Hepatocyte (in vitro differentiated cells): Measurements from ENCODE around the gene ACAN. TPM values are rescaled to one million over a fixed set of nuclear protein-coding genes. Genes with fewer than 3 reads are reported as not detected.

Experiments used
- DNase-seq: peaks from one replicate; pipeline ENCODE4 v3.0.0-alpha.2; 2016; ENCODE audit warnings: low spot score
- H2AFZ ChIP-seq: fragments of 200-600 bp; sonication (generic); 2 replicates; pipeline ENCODE4 v1.6.0; 2016; ENCODE audit warnings: antibody characterized with exemption, mild to moderate bottlenecking
- H3K27ac ChIP-seq: fragments of 200-600 bp; sonication (generic); 2 replicates; pipeline ENCODE4 v1.5.1; 2016; ENCODE audit warnings: mild to moderate bottlenecking
- H3K27me3 ChIP-seq: fragments of 200-600 bp; sonication (generic); 2 replicates; pipeline ENCODE4 v1.6.1; 2016
- H3K36me3 ChIP-seq: fragments of 200-600 bp; sonication (generic); replicated peaks from 2 replicates; pipeline ENCODE4 v1.5.1; 2016; ENCODE audit warnings: low read depth; ENCODE audit not compliant: insufficient read depth
- H3K4me1 ChIP-seq: fragments of 200-600 bp; sonication (generic); 2 replicates; pipeline ENCODE4 v1.5.1; 2016; ENCODE audit warnings: mild to moderate bottlenecking, moderate library complexity; ENCODE audit not compliant: insufficient read depth
- H3K4me2 ChIP-seq: fragments of 200-600 bp; sonication (generic); 2 replicates; pipeline ENCODE4 v1.6.0; 2016
- H3K4me3 ChIP-seq: fragments of 200-600 bp; sonication (generic); 2 replicates; pipeline ENCODE4 v1.5.1; 2016; ENCODE audit warnings: mild to moderate bottlenecking
- H3K79me2 ChIP-seq: fragments of 200-600 bp; sonication (generic); 2 replicates; pipeline ENCODE4 v1.6.0; 2017; ENCODE audit warnings: mild to moderate bottlenecking
- H3K9me2 ChIP-seq: fragments of 200-600 bp; sonication (generic); replicated peaks from 2 replicates; pipeline ENCODE4 v1.6.0; 2017; ENCODE audit warnings: mild to moderate bottlenecking; ENCODE audit not compliant: insufficient read depth
- H3K9me3 ChIP-seq: fragments of 200-600 bp; sonication (generic); 2 replicates; pipeline ENCODE4 v1.5.1; 2016; ENCODE audit warnings: low read depth, mild to moderate bottlenecking
- H4K20me1 ChIP-seq: fragments of 200-600 bp; sonication (generic); 2 replicates; pipeline ENCODE4 v1.6.0; 2016; ENCODE audit warnings: mild to moderate bottlenecking; ENCODE audit not compliant: insufficient read depth, poor library complexity, severe bottlenecking
- CTCF ChIP-seq: fragments of 200-600 bp; sonication (generic); IDR thresholded peaks from 2 replicates; pipeline ENCODE4 v1.5.1; 2016; ENCODE audit warnings: antibody characterized with exemption, mild to moderate bottlenecking; ENCODE audit not compliant: poor library complexity
- EZH2 ChIP-seq: fragments of 200-600 bp; sonication (generic); IDR thresholded peaks from 2 replicates; pipeline ENCODE4 v1.6.1; 2016; ENCODE audit warnings: antibody characterized with exemption, mild to moderate bottlenecking, borderline replicate concordance
- EZH2phosphoT487 ChIP-seq: fragments of 200-600 bp; sonication (generic); IDR thresholded peaks from one replicate; pipeline ENCODE4 v1.6.1; 2018; ENCODE audit warnings: antibody characterized with exemption, mild to moderate bottlenecking, low read depth, moderate library complexity; ENCODE audit not compliant: unreplicated experiment, severe bottlenecking
- WGBS: methylation state at CpG from one replicate; pipeline ENCODE4 v1.1.6; 2016; ENCODE audit warnings: low lambda C conversion rate; ENCODE audit errors: missing lambda C conversion rate; 5-methylcytosine and 5-hydroxymethylcytosine counted together
- polyA plus RNA-seq: library from polyadenylated mRNA; unstranded; fragments of >200 nt; fragmentation: Nextera tagmentation; extraction: Ambion mirVana; gene quantifications from 2 replicates; pipeline ENCODE4 v1.2.1, GENCODE V29; 2016
- total RNA-seq: library from RNA; depleted of rRNA; stranded (reverse); fragments of >200 nt; gene quantifications from 2 replicates; pipeline ENCODE4 v1.2.3, GENCODE V29; 2014

Gene ACAN
- total and polyA plus RNA-seq, 2 experiments from 2014 or later = 0.20 to 0.34 TPM

- H3K9me2 ChIP-seq = no peaks in the 10 kb centered on the region
- H2AFZ ChIP-seq = no peak overlapping the region
- no peaks in the 10 kb centered on the region for H3K4me1 ChIP-seq
- no peak for TF ChIP-seq CTCF
- TF ChIP-seq EZH2 = no peak
- TF ChIP-seq EZH2phosphoT487 = no peak
- H3K9me3 ChIP-seq = no peaks in the 10 kb centered on the region
- 90% methylated on average over 1 of the region's 1 CpG for WGBS
- H3K4me2 ChIP-seq = no peak overlapping the region
- H3K79me2 ChIP-seq = no peaks in the 10 kb centered on the region
- no peak for DNase-seq
- H3K4me3 ChIP-seq = no peak overlapping the region
- no peaks in the 10 kb centered on the region for H3K36me3 ChIP-seq
- H3K27me3 ChIP-seq = peaks cover 20% of the 10 kb centered on the region
- H4K20me1 ChIP-seq = no peaks in the 10 kb centered on the region
- no peak overlapping the region for H3K27ac ChIP-seq
These were observed 11.6 kb upstream of the ACAN start for GRCh38 chr15:88791637-88792036.

GRCh38 chr15:88792342-88793282 is 10.6 kb upstream of the ACAN start:
- no peak overlapping the region for H2AFZ ChIP-seq
- no peaks in the 10 kb centered on the region for H3K36me3 ChIP-seq
- H3K4me1 ChIP-seq = no peaks in the 10 kb centered on the region
- H3K79me2 ChIP-seq = no peaks in the 10 kb centered on the region
- H4K20me1 ChIP-seq = no peaks in the 10 kb centered on the region
- TF ChIP-seq CTCF (no peak), EZH2phosphoT487 (no peak), EZH2 (no peak)
- no peaks in the 10 kb centered on the region for H3K9me3 ChIP-seq
- peaks cover 25% of the 10 kb centered on the region for H3K27me3 ChIP-seq
- H3K4me3 ChIP-seq = no peak overlapping the region
- H3K4me2 ChIP-seq = no peak overlapping the region
- 53% methylated on average over 22 of the region's 22 CpGs for WGBS
- no peaks in the 10 kb centered on the region for H3K9me2 ChIP-seq
- DNase-seq = no peak
- H3K27ac ChIP-seq = no peak overlapping the region

GRCh38 chr15:88794001-88794400 is 9.2 kb upstream of the ACAN start:
- no peak for TF ChIP-seq EZH2
- no peak for TF ChIP-seq CTCF
- TF ChIP-seq EZH2phosphoT487 = no peak
- no peaks in the 10 kb centered on the region for H3K9me3 ChIP-seq
- WGBS = 82% methylated on average over 5 of the region's 5 CpGs
- no peaks in the 10 kb centered on the region for H3K36me3 ChIP-seq
- H3K4me1 ChIP-seq = no peaks in the 10 kb centered on the region
- no peak overlapping the region for H2AFZ ChIP-seq
- no peaks in the 10 kb centered on the region for H4K20me1 ChIP-seq
- no peak overlapping the region for H3K4me2 ChIP-seq
- no peak for DNase-seq
- no peak overlapping the region for H3K4me3 ChIP-seq
- no peak overlapping the region for H3K27ac ChIP-seq
- no peaks in the 10 kb centered on the region for H3K79me2 ChIP-seq
- no peaks in the 10 kb centered on the region for H3K9me2 ChIP-seq
- H3K27me3 ChIP-seq = peaks cover 36% of the 10 kb centered on the region
